OCI-LY7 (cell line): ENCODE measurements around the gene NFKBIB. TPM values are rescaled to one million over a fixed set of nuclear protein-coding genes. Genes with fewer than 3 reads are reported as not detected.

Source experiments
- Bru-seq: library from RNA; stranded (reverse); fragments of 400-500 nt; gene quantifications from one replicate; lab custom pipeline; 2021; lab: Mats Ljungman, UMichigan
- BruChase-seq, 2 experiments: library from RNA; stranded (reverse); fragments of 400-500 nt; gene quantifications; one replicate each; lab custom pipeline; 2021; lab: Mats Ljungman, UMichigan
- BruUV-seq: library from RNA; stranded (reverse); fragments of 400-500 nt; replicated peaks from 2 replicates; lab custom pipeline; 2021; lab: Mats Ljungman, UMichigan
- CTCF ChIA-PET: fragments of 300-600 bp; sonication (Branson Sonifier 250); formaldehyde crosslinking; loops from one replicate; lab custom pipeline; 2022; ENCODE audit warnings: antibody characterized with exemption; ENCODE audit not compliant: unreplicated experiment; lab: Charles Lee
- POLR2A ChIA-PET: fragments of 300-600 bp; sonication (Branson Sonifier 250); formaldehyde crosslinking; loops from one replicate; lab custom pipeline; 2022; ENCODE audit warnings: antibody characterized with exemption; lab: Charles Lee
- DNase-seq: peaks from one replicate; pipeline ENCODE4 v3.0.0-alpha.2; 2015; ENCODE audit warnings: low spot score
- H2AFZ ChIP-seq: fragments of 200-600 bp; sonication (generic), shearing (Covaris generic); 2 replicates; pipeline ENCODE4 v1.6.1; 2014; ENCODE audit warnings: mild to moderate bottlenecking, antibody characterized with exemption, low read length, moderate library complexity
- H3K27ac ChIP-seq: fragments of 200-600 bp; sonication (generic); 2 replicates; pipeline ENCODE4 v1.5.1; 2014; ENCODE audit warnings: mixed run types, low read depth, mild to moderate bottlenecking, moderate library complexity, low read length, inconsistent platforms; ENCODE audit not compliant: poor library complexity, severe bottlenecking
- H3K36me3 ChIP-seq: fragments of 200-600 bp; sonication (generic); 2 replicates; pipeline ENCODE4 v1.6.1; 2014; ENCODE audit warnings: mild to moderate bottlenecking, antibody characterized with exemption, low read length, moderate library complexity, mixed read lengths; ENCODE audit not compliant: insufficient read depth
- H3K4me1 ChIP-seq: fragments of 200-600 bp; sonication (generic); 2 replicates; pipeline ENCODE4 v1.5.1; 2014; ENCODE audit warnings: mild to moderate bottlenecking, low read length; ENCODE audit not compliant: insufficient read depth, poor library complexity, severe bottlenecking
- H3K4me2 ChIP-seq: fragments of 200-600 bp; sonication (generic); 2 replicates; pipeline ENCODE4 v1.6.1; 2014; ENCODE audit warnings: mild to moderate bottlenecking, low read length
- H3K4me3 ChIP-seq: fragments of 200-600 bp; sonication (generic); 2 replicates; pipeline ENCODE4 v1.5.1; 2014; ENCODE audit warnings: mild to moderate bottlenecking, low read depth, low read length; ENCODE audit not compliant: poor library complexity, severe bottlenecking
- H3K79me2 ChIP-seq: fragments of 200-600 bp; sonication (generic); 2 replicates; pipeline ENCODE4 v1.6.1; 2016; ENCODE audit warnings: low read depth, mild to moderate bottlenecking, low read length, moderate library complexity, mixed read lengths; ENCODE audit not compliant: insufficient read depth
- H3K9me2 ChIP-seq: fragments of 200-600 bp; sonication (generic); 2 replicates; pipeline ENCODE4 v1.6.1; 2016; ENCODE audit warnings: mild to moderate bottlenecking, low read length, mixed read lengths; ENCODE audit not compliant: insufficient read depth
- H3K9me3 ChIP-seq: fragments of 200-600 bp; sonication (generic); 2 replicates; pipeline ENCODE4 v1.6.1; 2014; ENCODE audit warnings: mild to moderate bottlenecking, mixed run types, low read length, mixed read lengths
- H4K20me1 ChIP-seq: fragments of 200-600 bp; sonication (generic); 2 replicates; pipeline ENCODE4 v1.6.1; 2014; ENCODE audit warnings: mild to moderate bottlenecking, antibody characterized with exemption, low read length, moderate library complexity, mixed read lengths; ENCODE audit not compliant: insufficient read depth
- CTCF ChIP-seq: fragments of 200-600 bp; sonication (generic); conservative IDR thresholded peaks from 2 replicates; pipeline ENCODE4 v1.5.1; 2014; ENCODE audit warnings: mild to moderate bottlenecking, antibody characterized with exemption, low read length, moderate library complexity, mixed read lengths
- EZH2phosphoT487 ChIP-seq: fragments of 200-600 bp; sonication (generic); IDR thresholded peaks from 2 replicates; pipeline ENCODE4 v1.6.1; 2018; ENCODE audit warnings: low read depth, borderline replicate concordance, mild to moderate bottlenecking, mixed run types, antibody characterized with exemption, low read length, moderate library complexity, mixed read lengths
- intact Hi-C: fragments of 100-400 bp; cut with micrococcal nuclease; formaldehyde crosslinking; loops from one replicate; pipeline ENCODE4 v1.10.0; 2022; ENCODE audit not compliant: unreplicated experiment
- long read RNA-seq: library from polyadenylated mRNA; stranded (forward); transcript quantifications from one replicate; pipeline ENCODE4 v2.0.0, GENCODE V29; 2022
- total RNA-seq, 2 experiments: library from RNA; depleted of rRNA in 1 of 2; stranded (reverse); fragments of >200 nt in 1 of 2; shearing (Covaris generic) in 1 of 2; gene quantifications; 2 replicates each; pipeline ENCODE4 v1.2.3, GENCODE V29; 2014 to 2022

Gene NFKBIB
- total RNA-seq (2014; rRNA removed; shearing (Covaris generic)): 16.0 and 20.4 TPM in 2 replicates
- total RNA-seq (2022): 22.0 and 25.3 TPM in 2 replicates
- Bru-seq, nascent RNA: percentile 63 among the genes with signal in this experiment
- BruChase-seq, experiment 1, labeled RNA remaining after a 6-hour chase: percentile 66 among the genes with signal in this experiment
- BruChase-seq, experiment 2, labeled RNA remaining after a 2-hour chase: percentile 68 among the genes with signal in this experiment
- long read RNA-seq, transcript NFKBIB-201 (6 exons, 1,159 nt): major isoform, 8 of 25 reads
- long read RNA-seq, partial matches to known transcripts: 13 of 25 reads
- long read RNA-seq, other reads (novel, unspliced or antisense): 1 of 25 reads

- Histone ChIP-seq H2AFZ (peak within 1 kb of the TSS; percentile 80), H3K27ac (peak within 1 kb of the TSS; percentile 7), H3K9me3 (peaks cover 4% of the 10 kb centered on the region; the same call in 1 of the 2 replicates), H3K9me2 (no peaks in the 10 kb centered on the region), H3K79me2 (peaks cover 19% of the 10 kb centered on the region), H4K20me1 (no peaks in the 10 kb centered on the region), H3K4me3 (peak within 1 kb of the TSS; percentile 83), H3K36me3 (peaks cover 3% of the 10 kb centered on the region; the same call in 1 of the 2 replicates), H3K4me2 (peak within 1 kb of the TSS; percentile 86), H3K4me1 (peaks cover 16% of the 10 kb centered on the region)
- no TSS peak for BruUV-seq
- ChIA-PET POLR2A (interaction anchor here (0.6 to 1.3 kb wide), 2 partner anchors 35 to 165 kb away, joined by 3 to 6 read pairs; no protein-coding TSS in a partner anchor), CTCF (interaction anchor here (0.9 to 1.6 kb wide), 2 partner anchors 12 to 30 kb away, joined by 3 to 5 read pairs; partner anchors contain the start of genes MRPS12 and SARS2)
- no peak for TF ChIP-seq EZH2phosphoT487
- TF ChIP-seq CTCF: no peak
- intact Hi-C loops: loop anchor here (2.0 kb wide), 1 partner anchor 49 kb away; no protein-coding TSS in a partner anchor
- peak; percentile 100 for DNase-seq
Observed at GRCh38 chr19:38899447-38900201, at the start of gene NFKBIB, which contains the start of gene SIRT2. TSS of gene NFKBIB (plus strand) at chr19:38899969. CDS start at chr19:38900033, 64 bp downstream. TSS of gene SIRT2 (minus strand) at chr19:38899618. CDS start at chr19:38899521, 97 bp downstream.

- intact Hi-C loops: loop anchor here (1.0 to 10.0 kb wide), 6 partner anchors 37 to 873 kb away; partner anchors contain the start of genes MRPS12, NFKBIB, SARS2 and SIRT2
- Histone ChIP-seq H3K79me2 (peaks cover 42% of the 10 kb centered on the region), H3K9me2 (no peaks in the 10 kb centered on the region), H3K36me3 (peaks cover 37% of the 10 kb centered on the region), H3K4me2 (peak overlapping the region; percentile 97), H3K9me3 (no peaks in the 10 kb centered on the region), H3K27ac (peak overlapping the region; percentile 92), H3K4me1 (peaks cover 29% of the 10 kb centered on the region), H3K4me3 (peak overlapping the region; percentile 78), H2AFZ (no peak overlapping the region; the same call in 1 of the 2 replicates), H4K20me1 (peaks cover 26% of the 10 kb centered on the region)
- no peak for DNase-seq
- BruUV-seq: TSS peak; percentile 99
- ChIA-PET CTCF (interaction anchor here (0.5 to 0.6 kb wide), 2 partner anchors 181 to 229 kb away, joined by 3 to 4 read pairs; no protein-coding TSS in a partner anchor), POLR2A (interaction anchor here (0.6 to 1.2 kb wide), 2 partner anchors 11 to 28 kb away, joined by 3 to 4 read pairs; partner anchors contain the start of gene RINL)
- no peak for TF ChIP-seq CTCF
- TF ChIP-seq EZH2phosphoT487: no peak
Observed at GRCh38 chr19:38850436-38850975, 49.3 kb upstream of the NFKBIB start.
